ENCODE results near the gene SHISAL2B.
"Not testable (repeated sequence)": the region's sequence is repeated elsewhere in the genome, so short reads cannot be mapped to it uniquely, and the experiment has no call there.

GRCh38 chr5:64706074-64706473, 15.8 kb downstream of the SHISAL2B start:
- TF ChIP-seq CTCF (IDR thresholded peaks at IDR 0.05; ENCODE audit: poor library complexity); EZH2 (IDR thresholded peaks at IDR 0.05; ENCODE audit: borderline replicate concordance); EZH2phosphoT487 (IDR thresholded peaks at IDR 0.05; ENCODE audit: low read depth, severe bottlenecking, unreplicated experiment): not testable (repeated sequence)

All from hepatocyte (in vitro differentiated cells).